A549 (cell line): ENCODE measurements around the gene MYO1B. TPM values are rescaled to one million over a fixed set of nuclear protein-coding genes. Genes with fewer than 3 reads are reported as not detected.

Experiments
- ATAC-seq, 2 experiments: fragments of 200-7000 bp in 1 of 2; fragments of >200 bp in 1 of 2; cut with Nextera tagmentation in 1 of 2; cut with Tn5 transposase in 1 of 2; 3 replicates each; pipeline versions ENCODE4 v1.8.0 to v1.9.1; 2018 to 2020; ENCODE audit warnings: mild to moderate bottlenecking in 1 of 2, moderate library complexity in 1 of 2
- CTCF ChIA-PET: fragments of 300-600 bp; sonication (Branson Sonifier 250); formaldehyde crosslinking; extraction: SDS; loops from one replicate; lab custom pipeline; 2021; ENCODE audit warnings: antibody characterized with exemption, inconsistent platforms; lab: Yijun Ruan, JAX
- POLR2A ChIA-PET: fragments of 350-600 bp; formaldehyde crosslinking; extraction: SDS; loops from one replicate; lab custom pipeline; 2021; ENCODE audit warnings: antibody characterized with exemption, inconsistent platforms; lab: Yijun Ruan, JAX
- DNase-seq, 2 experiments: peaks; one replicate each; pipeline versions ENCODE4 v3.0.0 to v3.0.0-alpha.2; 2011 to 2016; ENCODE audit warnings: low read depth in 1 of 2, low spot score in 1 of 2
- FAIRE-seq: peaks from 2 replicates; lab custom pipeline; 2011; peaks lifted over from hg19 to GRCh38; lab: Jason Lieb, UNC
- H3K27ac ChIP-seq, 2 experiments: fragments of >200 bp; sonication (Bioruptor Twin); formaldehyde crosslinking; 3 replicates each; pipeline ENCODE4 v1.5.1; 2016 to 2017
- H3K4me1 ChIP-seq: fragments of >200 bp; sonication (Bioruptor Twin); formaldehyde crosslinking; 3 replicates; pipeline ENCODE4 v1.6.1; 2016
- H3K4me2 ChIP-seq: fragments of >200 bp; sonication (Bioruptor Twin); formaldehyde crosslinking; 3 replicates; pipeline ENCODE4 v1.6.1; 2016
- H3K4me3 ChIP-seq: fragments of >200 bp; sonication (Bioruptor Twin); formaldehyde crosslinking; 3 replicates; pipeline ENCODE4 v1.5.1; 2016
- H3K9me3 ChIP-seq: fragments of >200 bp; sonication (Bioruptor Twin); formaldehyde crosslinking; 3 replicates; pipeline ENCODE4 v1.6.1; 2016
- CHD2 ChIP-seq: fragments of 150-350 bp; IDR thresholded peaks from 2 replicates; pipeline ENCODE4 v1.6.1; 2014; ENCODE audit warnings: low read length; ENCODE audit not compliant: partially characterized antibody
- EHF ChIP-seq: fragments of 250-450 bp; sonication (Bioruptor Pico); IDR thresholded peaks from 2 replicates; pipeline ENCODE4 v1.5.0; 2020; ENCODE audit warnings: mild to moderate bottlenecking
- FOSB ChIP-seq: fragments of 250-450 bp; sonication (Bioruptor Pico); IDR thresholded peaks from 2 replicates; pipeline ENCODE4 v1.5.0; 2020; ENCODE audit warnings: mild to moderate bottlenecking, moderate library complexity
- HOXA7 ChIP-seq: fragments of 250-450 bp; sonication (Bioruptor Pico); IDR thresholded peaks from 2 replicates; pipeline ENCODE4 v1.5.0; 2020; ENCODE audit warnings: mild to moderate bottlenecking, moderate library complexity
- HOXB5 ChIP-seq: fragments of 250-450 bp; sonication (Bioruptor Pico); IDR thresholded peaks from 2 replicates; pipeline ENCODE4 v1.5.0; 2020; ENCODE audit warnings: mild to moderate bottlenecking, moderate library complexity
- JUNB ChIP-seq: fragments of >200 bp; sonication (Bioruptor Twin); formaldehyde crosslinking; IDR thresholded peaks from 2 replicates; pipeline ENCODE4 v1.6.1; 2016
- KDM1A ChIP-seq: fragments of 200-600 bp; sonication (generic); IDR thresholded peaks from 2 replicates; pipeline ENCODE4 v1.6.1; 2016; ENCODE audit warnings: low read depth, mild to moderate bottlenecking
- MYC ChIP-seq: IDR thresholded peaks from 2 replicates; pipeline ENCODE4 v1.6.1; 2012; ENCODE audit warnings: mild to moderate bottlenecking, inconsistent platforms, low read length, improper control_type of control experiment, borderline replicate concordance
- POLR2A ChIP-seq: IDR thresholded peaks from 2 replicates; pipeline ENCODE4 v1.6.1; 2012; ENCODE audit warnings: mild to moderate bottlenecking, low read length
- RAD21 ChIP-seq, 2 experiments: fragments of >200 bp in 1 of 2; sonication (Bioruptor Twin) in 1 of 2; formaldehyde crosslinking in 1 of 2; IDR thresholded peaks in 1 of 2; conservative IDR thresholded peaks in 1 of 2; 2 replicates in 1 of 2; 3 replicates in 1 of 2; pipeline ENCODE4 v1.6.1; 2012 to 2018; ENCODE audit warnings: inconsistent platforms in 1 of 2
- RFX5 ChIP-seq: fragments of 450-650 bp; IDR thresholded peaks from 2 replicates; pipeline ENCODE4 v1.7.1; 2014; ENCODE audit warnings: antibody characterized with exemption, mild to moderate bottlenecking, moderate library complexity
- SMC3 ChIP-seq: fragments of >200 bp; sonication (Bioruptor Twin); formaldehyde crosslinking; IDR thresholded peaks from 3 replicates; pipeline ENCODE4 v1.6.1; 2018; ENCODE audit warnings: inconsistent platforms
- ZFP36 ChIP-seq: fragments of 450-650 bp; IDR thresholded peaks from 2 replicates; pipeline ENCODE4 v1.6.1; 2014; ENCODE audit warnings: borderline replicate concordance; ENCODE audit not compliant: partially characterized antibody
- ZSCAN20 ChIP-seq: fragments of 250-450 bp; sonication (Bioruptor Pico); IDR thresholded peaks from 2 replicates; pipeline ENCODE4 v1.8.0; 2022; ENCODE audit warnings: mild to moderate bottlenecking, moderate library complexity
- WGBS: methylation state at CpG from one replicate; pipeline ENCODE4 v1.1.6; 2017; ENCODE audit errors: missing lambda C conversion rate; 5-methylcytosine and 5-hydroxymethylcytosine counted together
- polyA plus RNA-seq, 4 experiments: library from polyadenylated mRNA; depleted of rRNA in 3 of 4; stranded (reverse); fragments of >200 nt; fragmentation: RNase III in 1 of 4; extraction: RNeasy Plus Mini Kit Qiagen cat#74134 plus additional on column Dnase treatment in 1 of 4; gene quantifications; 2 replicates in 3 of 4; 3 replicates in 1 of 4; pipeline ENCODE4 v1.2.3, GENCODE V29; 2011 to 2017
- TF ChIP-seq, protein P1 (sequence below): fragments of 200-600 bp; sonication (generic); IDR thresholded peaks from 2 replicates; pipeline ENCODE4 v1.6.1; 2016; ENCODE audit warnings: antibody characterized with exemption, mild to moderate bottlenecking, moderate library complexity
- TF ChIP-seq, protein P2 (sequence below): fragments of 250-450 bp; sonication (Bioruptor Pico); IDR thresholded peaks from 2 replicates; pipeline ENCODE4 v1.5.0; 2020; ENCODE audit warnings: low read depth, mild to moderate bottlenecking, moderate library complexity
- TF ChIP-seq, protein P3 (sequence below): IDR thresholded peaks from 2 replicates; pipeline ENCODE4 v1.6.1; 2012; ENCODE audit warnings: low read depth, borderline replicate concordance
- TF ChIP-seq, protein P4 (sequence below): fragments of 450-650 bp; IDR thresholded peaks from 2 replicates; pipeline ENCODE4 v1.6.1; 2014; ENCODE audit warnings: antibody characterized with exemption
- TF ChIP-seq, protein P5 (sequence below): IDR thresholded peaks from 2 replicates; pipeline ENCODE4 v1.6.1; 2012

The MYO1B gene
- polyA plus RNA-seq, 2 of the 4 experiments (the other 2 are of a cell fraction) = 77.7 to 159 TPM

DNA sequence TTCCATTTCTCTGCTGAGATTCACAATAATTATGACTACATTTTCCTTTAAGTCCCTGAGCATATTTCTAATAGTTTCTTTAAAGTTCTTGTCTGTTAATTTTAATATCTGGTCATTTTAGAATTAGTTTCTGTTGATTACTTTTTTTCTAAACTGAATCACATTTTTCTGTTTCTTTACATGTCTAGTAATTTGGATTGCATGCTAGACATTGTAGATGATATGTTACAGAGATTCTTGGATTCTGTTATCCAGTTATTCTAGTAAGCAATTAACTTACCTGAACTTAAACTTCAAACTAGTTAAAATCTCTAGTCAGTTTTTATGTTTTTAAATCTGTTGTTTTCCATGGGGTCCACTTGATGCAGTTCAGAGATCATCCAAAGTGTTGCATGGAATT, 214.0 kb downstream of the MYO1B start (continued):
- TF ChIP-seq MYC = no peak
- TF ChIP-seq, protein P1, sequence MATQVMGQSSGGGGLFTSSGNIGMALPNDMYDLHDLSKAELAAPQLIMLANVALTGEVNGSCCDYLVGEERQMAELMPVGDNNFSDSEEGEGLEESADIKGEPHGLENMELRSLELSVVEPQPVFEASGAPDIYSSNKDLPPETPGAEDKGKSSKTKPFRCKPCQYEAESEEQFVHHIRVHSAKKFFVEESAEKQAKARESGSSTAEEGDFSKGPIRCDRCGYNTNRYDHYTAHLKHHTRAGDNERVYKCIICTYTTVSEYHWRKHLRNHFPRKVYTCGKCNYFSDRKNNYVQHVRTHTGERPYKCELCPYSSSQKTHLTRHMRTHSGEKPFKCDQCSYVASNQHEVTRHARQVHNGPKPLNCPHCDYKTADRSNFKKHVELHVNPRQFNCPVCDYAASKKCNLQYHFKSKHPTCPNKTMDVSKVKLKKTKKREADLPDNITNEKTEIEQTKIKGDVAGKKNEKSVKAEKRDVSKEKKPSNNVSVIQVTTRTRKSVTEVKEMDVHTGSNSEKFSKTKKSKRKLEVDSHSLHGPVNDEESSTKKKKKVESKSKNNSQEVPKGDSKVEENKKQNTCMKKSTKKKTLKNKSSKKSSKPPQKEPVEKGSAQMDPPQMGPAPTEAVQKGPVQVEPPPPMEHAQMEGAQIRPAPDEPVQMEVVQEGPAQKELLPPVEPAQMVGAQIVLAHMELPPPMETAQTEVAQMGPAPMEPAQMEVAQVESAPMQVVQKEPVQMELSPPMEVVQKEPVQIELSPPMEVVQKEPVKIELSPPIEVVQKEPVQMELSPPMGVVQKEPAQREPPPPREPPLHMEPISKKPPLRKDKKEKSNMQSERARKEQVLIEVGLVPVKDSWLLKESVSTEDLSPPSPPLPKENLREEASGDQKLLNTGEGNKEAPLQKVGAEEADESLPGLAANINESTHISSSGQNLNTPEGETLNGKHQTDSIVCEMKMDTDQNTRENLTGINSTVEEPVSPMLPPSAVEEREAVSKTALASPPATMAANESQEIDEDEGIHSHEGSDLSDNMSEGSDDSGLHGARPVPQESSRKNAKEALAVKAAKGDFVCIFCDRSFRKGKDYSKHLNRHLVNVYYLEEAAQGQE = no peak
- no peak for TF ChIP-seq RFX5
- no peak for TF ChIP-seq RAD21 (conservative IDR thresholded peaks at IDR 0.05 in 1 of 2, IDR thresholded peaks at IDR 0.05 in 1 of 2)
- TF ChIP-seq, all 56 proteins: peak for 0

DNA sequence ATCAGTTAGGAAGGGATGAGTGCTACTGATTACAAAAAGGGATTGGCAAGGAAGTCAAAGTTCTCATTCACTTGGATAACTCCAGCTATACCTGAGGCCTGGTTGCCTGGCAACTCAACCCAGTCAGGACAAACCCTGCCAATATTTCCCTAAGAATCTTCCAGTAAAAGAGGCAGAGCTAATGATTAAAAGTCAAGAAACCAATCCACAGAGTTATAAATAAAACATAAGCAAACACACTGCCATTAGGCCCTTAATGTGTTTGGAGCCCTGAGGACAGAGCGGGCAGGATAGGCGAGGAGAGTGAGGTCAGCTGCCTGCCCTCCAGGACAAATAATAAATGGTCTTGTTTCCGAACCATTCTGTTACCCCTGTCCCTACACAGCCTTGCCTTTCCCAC, 217.2 kb downstream of the MYO1B start:
- POLR2A ChIA-PET = no interaction called here
- Histone ChIP-seq H3K4me3 (no peak overlapping the region), H3K4me1 (no peaks in the 10 kb centered on the region), H3K9me3 (0 out of 3 replicates have a peak, but pooled peaks cover 7% of the 10 kb centered on the region), H3K4me2 (no peak overlapping the region), H3K27ac (no peak overlapping the region)
- no peak for FAIRE-seq
- no peak for TF ChIP-seq HOXB5
- TF ChIP-seq, protein P2, sequence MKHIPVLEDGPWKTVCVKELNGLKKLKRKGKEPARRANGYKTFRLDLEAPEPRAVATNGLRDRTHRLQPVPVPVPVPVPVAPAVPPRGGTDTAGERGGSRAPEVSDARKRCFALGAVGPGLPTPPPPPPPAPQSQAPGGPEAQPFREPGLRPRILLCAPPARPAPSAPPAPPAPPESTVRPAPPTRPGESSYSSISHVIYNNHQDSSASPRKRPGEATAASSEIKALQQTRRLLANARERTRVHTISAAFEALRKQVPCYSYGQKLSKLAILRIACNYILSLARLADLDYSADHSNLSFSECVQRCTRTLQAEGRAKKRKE = no peak
- no peak for TF ChIP-seq POLR2A
- TF ChIP-seq FOSB (CRISPR knock-in tag) = no peak
- TF ChIP-seq RFX5 = no peak
- TF ChIP-seq ZSCAN20 (CRISPR knock-in tag) = no peak
- TF ChIP-seq, protein P3, sequence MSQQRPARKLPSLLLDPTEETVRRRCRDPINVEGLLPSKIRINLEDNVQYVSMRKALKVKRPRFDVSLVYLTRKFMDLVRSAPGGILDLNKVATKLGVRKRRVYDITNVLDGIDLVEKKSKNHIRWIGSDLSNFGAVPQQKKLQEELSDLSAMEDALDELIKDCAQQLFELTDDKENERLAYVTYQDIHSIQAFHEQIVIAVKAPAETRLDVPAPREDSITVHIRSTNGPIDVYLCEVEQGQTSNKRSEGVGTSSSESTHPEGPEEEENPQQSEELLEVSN = no peak
- TF ChIP-seq HOXA7 (CRISPR knock-in tag) = no peak
- TF ChIP-seq, protein P4, sequence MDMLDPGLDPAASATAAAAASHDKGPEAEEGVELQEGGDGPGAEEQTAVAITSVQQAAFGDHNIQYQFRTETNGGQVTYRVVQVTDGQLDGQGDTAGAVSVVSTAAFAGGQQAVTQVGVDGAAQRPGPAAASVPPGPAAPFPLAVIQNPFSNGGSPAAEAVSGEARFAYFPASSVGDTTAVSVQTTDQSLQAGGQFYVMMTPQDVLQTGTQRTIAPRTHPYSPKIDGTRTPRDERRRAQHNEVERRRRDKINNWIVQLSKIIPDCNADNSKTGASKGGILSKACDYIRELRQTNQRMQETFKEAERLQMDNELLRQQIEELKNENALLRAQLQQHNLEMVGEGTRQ = no peak
- TF ChIP-seq, protein P5, sequence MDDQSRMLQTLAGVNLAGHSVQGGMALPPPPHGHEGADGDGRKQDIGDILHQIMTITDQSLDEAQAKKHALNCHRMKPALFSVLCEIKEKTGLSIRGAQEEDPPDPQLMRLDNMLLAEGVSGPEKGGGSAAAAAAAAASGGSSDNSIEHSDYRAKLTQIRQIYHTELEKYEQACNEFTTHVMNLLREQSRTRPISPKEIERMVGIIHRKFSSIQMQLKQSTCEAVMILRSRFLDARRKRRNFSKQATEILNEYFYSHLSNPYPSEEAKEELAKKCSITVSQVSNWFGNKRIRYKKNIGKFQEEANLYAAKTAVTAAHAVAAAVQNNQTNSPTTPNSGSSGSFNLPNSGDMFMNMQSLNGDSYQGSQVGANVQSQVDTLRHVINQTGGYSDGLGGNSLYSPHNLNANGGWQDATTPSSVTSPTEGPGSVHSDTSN = no peak
- TF ChIP-seq JUNB = no peak
- TF ChIP-seq CHD2 = no peak
- TF ChIP-seq ZFP36 = no peak
- TF ChIP-seq EHF (CRISPR knock-in tag) = no peak
- no peak for TF ChIP-seq SMC3
- no peak for TF ChIP-seq KDM1A
- CTCF ChIA-PET = interaction anchor here (0.5 to 1.0 kb wide), 2 partner anchors 307 to 410 kb away, joined by 3 read pairs; no protein-coding TSS in a partner anchor
- WGBS = 71% methylated on average over 3 of the region's 3 CpGs
- DNase-seq = no peak
- ATAC-seq = no peak; a peak in 1 of 6 replicates
